Activated CD8-positive, alpha-beta T cell treated with anti-CD3 and anti-CD28 coated beads for 36 hours (primary cell): ENCODE results near the gene SPINK5. TPM values are rescaled to one million over a fixed set of nuclear protein-coding genes. Genes with fewer than 3 reads are reported as not detected.

Source experiments
- ATAC-seq: fragments of 200-7000 bp; cut with Tn5 transposase; one replicate; pipeline ENCODE4 v1.10.0; 2021; ENCODE audit warnings: mild to moderate bottlenecking, moderate library complexity
- CTCF ChIA-PET: fragments of 350-600 bp; sonication (Branson Sonifier 250); formaldehyde crosslinking; loops from one replicate; lab custom pipeline; 2021; ENCODE audit warnings: antibody characterized with exemption; lab: Charles Lee
- POLR2A ChIA-PET: fragments of 350-600 bp; sonication (Branson Sonifier 250); formaldehyde crosslinking; loops from one replicate; lab custom pipeline; 2021; ENCODE audit warnings: antibody characterized with exemption; lab: Charles Lee
- DNase-seq: peaks from one replicate; pipeline ENCODE4 v3.0.0-alpha.2; 2020
- H3K27ac Mint-ChIP-seq: one replicate; pipeline ENCODE4 v1.8.0; 2021; ENCODE audit warnings: mild to moderate bottlenecking, mixed read lengths
- H3K27me3 Mint-ChIP-seq: one replicate; pipeline ENCODE4 v1.8.0; 2021; ENCODE audit warnings: mixed read lengths
- H3K36me3 Mint-ChIP-seq: one replicate; pipeline ENCODE4 v1.8.0; 2021; ENCODE audit warnings: low read depth, mixed read lengths
- H3K4me1 Mint-ChIP-seq: one replicate; pipeline ENCODE4 v1.8.0; 2021; ENCODE audit warnings: low read depth, mixed read lengths
- H3K4me3 Mint-ChIP-seq: one replicate; pipeline ENCODE4 v1.8.0; 2021; ENCODE audit warnings: mild to moderate bottlenecking, moderate library complexity, mixed read lengths
- H3K9me3 Mint-ChIP-seq: one replicate; pipeline ENCODE4 v1.8.0; 2021; ENCODE audit warnings: mixed read lengths
- intact Hi-C: fragments of 100-400 bp; cut with micrococcal nuclease; formaldehyde crosslinking; loops from one replicate; pipeline ENCODE4 v1.10.0; 2022
- total RNA-seq, 2 experiments: library from RNA; stranded (reverse); gene quantifications; one replicate each; pipeline ENCODE4 v1.2.3, GENCODE V29; 2021
- TF ChIP-seq, protein P1 (sequence below): fragments of 200-600 bp; IDR thresholded peaks from one replicate; pipeline ENCODE4 v1.8.0; 2022; ENCODE audit warnings: antibody characterized with exemption, mild to moderate bottlenecking

Gene SPINK5
- total RNA-seq, 2 experiments from 2014 or later: not detected

DNA sequence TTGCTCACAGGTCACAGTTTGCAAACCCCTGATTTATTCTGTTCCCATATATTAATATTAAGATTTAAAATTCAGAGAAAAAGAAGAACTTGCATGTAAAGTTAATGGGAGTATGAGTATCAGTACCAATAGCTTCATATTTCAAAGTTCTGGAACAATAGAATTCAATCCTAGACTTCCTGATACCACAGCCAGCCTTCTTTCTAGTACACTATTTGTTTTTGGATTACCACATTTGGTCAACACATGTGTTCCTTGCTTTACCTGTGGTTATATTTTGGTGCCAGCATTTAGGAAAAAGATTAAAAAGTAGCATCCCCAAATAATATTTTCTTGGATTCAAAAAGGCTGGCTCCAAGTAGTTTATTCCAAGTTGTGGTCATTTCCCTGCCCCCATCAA, 49.5 kb downstream of the SPINK5 start:
- no peak for ATAC-seq
- ChIA-PET CTCF (no interaction called here), POLR2A (no interaction called here)
- TF ChIP-seq, protein P1, sequence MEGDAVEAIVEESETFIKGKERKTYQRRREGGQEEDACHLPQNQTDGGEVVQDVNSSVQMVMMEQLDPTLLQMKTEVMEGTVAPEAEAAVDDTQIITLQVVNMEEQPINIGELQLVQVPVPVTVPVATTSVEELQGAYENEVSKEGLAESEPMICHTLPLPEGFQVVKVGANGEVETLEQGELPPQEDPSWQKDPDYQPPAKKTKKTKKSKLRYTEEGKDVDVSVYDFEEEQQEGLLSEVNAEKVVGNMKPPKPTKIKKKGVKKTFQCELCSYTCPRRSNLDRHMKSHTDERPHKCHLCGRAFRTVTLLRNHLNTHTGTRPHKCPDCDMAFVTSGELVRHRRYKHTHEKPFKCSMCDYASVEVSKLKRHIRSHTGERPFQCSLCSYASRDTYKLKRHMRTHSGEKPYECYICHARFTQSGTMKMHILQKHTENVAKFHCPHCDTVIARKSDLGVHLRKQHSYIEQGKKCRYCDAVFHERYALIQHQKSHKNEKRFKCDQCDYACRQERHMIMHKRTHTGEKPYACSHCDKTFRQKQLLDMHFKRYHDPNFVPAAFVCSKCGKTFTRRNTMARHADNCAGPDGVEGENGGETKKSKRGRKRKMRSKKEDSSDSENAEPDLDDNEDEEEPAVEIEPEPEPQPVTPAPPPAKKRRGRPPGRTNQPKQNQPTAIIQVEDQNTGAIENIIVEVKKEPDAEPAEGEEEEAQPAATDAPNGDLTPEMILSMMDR: no peak
- DNase-seq: no peak
- H3K4me3 Mint-ChIP-seq: no peak overlapping the region
- no peaks in the 10 kb centered on the region for H3K36me3 Mint-ChIP-seq
- intact Hi-C loops: no loop called here
- no peaks in the 10 kb centered on the region for H3K27me3 Mint-ChIP-seq
- H3K9me3 Mint-ChIP-seq: no peaks in the 10 kb centered on the region
- H3K27ac Mint-ChIP-seq: no peak overlapping the region
- H3K4me1 Mint-ChIP-seq: no peaks in the 10 kb centered on the region

DNA sequence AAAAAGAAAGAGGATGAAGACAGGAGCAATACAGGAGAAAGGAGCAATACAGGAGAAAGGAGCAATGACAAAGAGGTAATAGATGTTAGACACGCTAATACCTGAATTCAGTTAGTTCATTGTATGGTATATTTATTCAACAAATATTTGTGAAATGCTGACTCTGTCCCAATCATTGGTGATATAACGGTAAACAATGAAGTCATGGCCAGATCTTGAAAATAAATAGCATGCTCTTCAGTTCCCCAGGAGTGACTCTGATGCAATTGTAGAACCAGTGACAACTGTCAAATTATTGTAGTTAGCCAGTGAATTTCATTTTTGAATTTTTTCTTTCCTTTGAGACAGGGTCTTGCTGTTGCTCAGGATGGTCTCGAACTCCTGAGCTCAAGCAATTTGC, 56.5 kb downstream of the SPINK5 start:
- ATAC-seq (no peak), DNase-seq (no peak)
- CTCF ChIA-PET: no interaction called here
- Mint-ChIP-seq H3K27me3 (peaks cover 1% of the 10 kb centered on the region), H3K9me3 (no peaks in the 10 kb centered on the region), H3K27ac (no peak overlapping the region), H3K4me1 (no peaks in the 10 kb centered on the region), H3K4me3 (no peak overlapping the region), H3K36me3 (no peaks in the 10 kb centered on the region)
- TF ChIP-seq, protein P1: no peak
- POLR2A ChIA-PET: no interaction called here
- intact Hi-C loops: no loop called here

DNA sequence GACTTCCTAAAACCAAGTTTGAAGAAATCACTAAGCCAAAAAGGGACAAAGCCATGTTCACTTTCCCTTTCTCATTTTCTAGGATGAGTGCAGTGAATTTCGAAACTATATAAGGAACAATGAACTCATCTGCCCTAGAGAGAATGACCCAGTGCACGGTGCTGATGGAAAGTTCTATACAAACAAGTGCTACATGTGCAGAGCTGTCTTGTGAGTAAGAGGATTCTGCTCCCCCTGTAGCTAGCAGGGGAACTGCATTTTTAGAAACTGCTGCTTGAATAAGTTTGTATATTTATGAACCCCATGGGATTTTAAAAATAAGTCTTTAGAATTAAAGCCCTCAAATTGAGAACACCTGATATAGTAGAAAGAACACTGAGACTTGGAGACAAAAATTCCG, 61.9 kb downstream of the SPINK5 start:
- Mint-ChIP-seq H3K4me3 (no peak overlapping the region), H3K4me1 (no peaks in the 10 kb centered on the region), H3K36me3 (no peaks in the 10 kb centered on the region), H3K9me3 (no peaks in the 10 kb centered on the region), H3K27me3 (no peaks in the 10 kb centered on the region), H3K27ac (no peak overlapping the region)
- POLR2A ChIA-PET: no interaction called here
- TF ChIP-seq, protein P1: no peak
- CTCF ChIA-PET: no interaction called here
- no peak for ATAC-seq
- intact Hi-C loops: no loop called here
- no peak for DNase-seq

DNA sequence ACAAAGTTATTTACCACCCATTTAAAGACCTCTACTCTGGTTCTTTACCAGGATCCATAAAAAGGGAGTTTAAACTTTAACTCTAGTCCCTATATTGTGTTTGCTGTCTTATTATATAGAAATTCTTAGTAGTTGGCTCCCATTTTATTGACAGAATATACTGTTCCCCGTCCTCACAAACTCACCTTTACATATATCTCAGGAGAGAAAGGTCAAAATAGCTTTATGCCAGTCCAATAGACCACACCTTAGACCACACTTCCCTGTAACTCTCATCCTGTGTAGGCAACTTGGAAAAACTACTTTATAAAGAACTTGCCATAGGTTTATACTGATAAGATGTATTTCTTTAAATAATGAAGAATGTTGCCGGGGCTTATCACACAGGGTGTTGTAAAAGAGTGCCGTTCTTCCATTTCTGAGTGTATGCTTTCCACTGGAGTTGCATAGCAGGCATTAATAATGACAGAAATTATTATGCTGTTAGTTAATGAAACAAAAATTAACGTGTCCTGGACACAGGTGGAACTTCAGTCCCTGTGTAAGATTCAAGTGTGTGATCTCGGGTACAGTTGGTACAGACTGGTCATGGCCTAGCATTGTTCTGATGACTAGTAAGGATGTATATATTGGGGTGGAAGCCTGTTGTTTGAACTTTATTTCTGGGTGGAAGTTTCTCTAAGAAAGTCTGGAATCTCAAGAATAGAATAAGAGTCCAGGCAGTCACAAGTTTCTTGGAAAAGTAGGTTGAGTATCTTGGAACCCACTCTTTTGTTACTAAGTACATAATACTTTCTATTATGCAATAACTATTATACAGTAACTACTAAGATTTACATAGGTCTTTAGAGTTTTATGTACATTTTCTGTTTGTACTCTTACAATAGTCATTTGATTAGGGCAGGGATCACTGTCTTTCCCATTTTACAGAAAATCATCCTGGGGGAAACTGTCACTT, 71.6 kb downstream of the SPINK5 start:
- no peak for DNase-seq
- no peaks in the 10 kb centered on the region for H3K36me3 Mint-ChIP-seq
- H3K4me1 Mint-ChIP-seq: no peaks in the 10 kb centered on the region
- intact Hi-C loops: no loop called here
- CTCF ChIA-PET: interaction anchor here (1.0 kb wide), 1 partner anchor 248 kb away, joined by 3 read pairs; no protein-coding TSS in a partner anchor
- H3K9me3 Mint-ChIP-seq: no peaks in the 10 kb centered on the region
- TF ChIP-seq, protein P1: no peak
- H3K27me3 Mint-ChIP-seq: peaks cover 7% of the 10 kb centered on the region
- H3K27ac Mint-ChIP-seq: no peak overlapping the region
- ATAC-seq: no peak
- no peak overlapping the region for H3K4me3 Mint-ChIP-seq
- POLR2A ChIA-PET: no interaction called here

DNA sequence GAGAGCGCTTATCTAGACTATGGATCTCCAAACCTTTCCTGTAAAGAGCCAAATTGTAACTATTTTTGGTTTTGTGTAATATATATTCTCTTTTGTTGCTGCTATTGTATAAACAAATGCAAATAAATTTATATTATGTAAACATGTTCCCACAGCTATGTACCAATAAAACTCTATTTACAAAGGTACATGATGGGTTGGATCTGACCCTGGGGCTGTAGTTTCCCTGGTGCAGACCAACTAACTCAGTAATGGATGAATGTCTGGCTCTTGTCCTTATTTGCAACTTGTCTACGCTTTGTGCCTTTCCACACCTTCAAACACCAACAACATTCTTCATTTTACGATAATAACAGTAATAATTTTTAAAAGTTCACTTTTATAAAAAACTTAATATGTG, 77.1 kb downstream of the SPINK5 start:
- no peaks in the 10 kb centered on the region for H3K36me3 Mint-ChIP-seq
- H3K4me1 Mint-ChIP-seq: no peaks in the 10 kb centered on the region
- ChIA-PET CTCF (no interaction called here), POLR2A (no interaction called here)
- DNase-seq (no peak), ATAC-seq (no peak)
- peaks cover 5% of the 10 kb centered on the region for H3K27me3 Mint-ChIP-seq
- no peaks in the 10 kb centered on the region for H3K9me3 Mint-ChIP-seq
- intact Hi-C loops: no loop called here
- H3K4me3 Mint-ChIP-seq: no peak overlapping the region
- TF ChIP-seq, protein P1: no peak
- no peak overlapping the region for H3K27ac Mint-ChIP-seq
